Measurements from ENCODE around the gene SHCBP1. TPM values are rescaled to one million over a fixed set of nuclear protein-coding genes. Genes with fewer than 3 reads are reported as not detected.
"Not testable (repeated sequence)": the region's sequence is repeated elsewhere in the genome, so short reads cannot be mapped to it uniquely, and the experiment has no call there.

Gene SHCBP1, protein sequence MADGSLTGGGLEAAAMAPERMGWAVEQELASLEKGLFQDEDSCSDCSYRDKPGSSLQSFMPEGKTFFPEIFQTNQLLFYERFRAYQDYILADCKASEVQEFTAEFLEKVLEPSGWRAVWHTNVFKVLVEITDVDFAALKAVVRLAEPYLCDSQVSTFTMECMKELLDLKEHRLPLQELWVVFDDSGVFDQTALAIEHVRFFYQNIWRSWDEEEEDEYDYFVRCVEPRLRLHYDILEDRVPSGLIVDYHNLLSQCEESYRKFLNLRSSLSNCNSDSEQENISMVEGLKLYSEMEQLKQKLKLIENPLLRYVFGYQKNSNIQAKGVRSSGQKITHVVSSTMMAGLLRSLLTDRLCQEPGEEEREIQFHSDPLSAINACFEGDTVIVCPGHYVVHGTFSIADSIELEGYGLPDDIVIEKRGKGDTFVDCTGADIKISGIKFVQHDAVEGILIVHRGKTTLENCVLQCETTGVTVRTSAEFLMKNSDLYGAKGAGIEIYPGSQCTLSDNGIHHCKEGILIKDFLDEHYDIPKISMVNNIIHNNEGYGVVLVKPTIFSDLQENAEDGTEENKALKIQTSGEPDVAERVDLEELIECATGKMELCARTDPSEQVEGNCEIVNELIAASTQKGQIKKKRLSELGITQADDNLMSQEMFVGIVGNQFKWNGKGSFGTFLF
- polyA plus RNA-seq (2013, experiment 1 of 2; ENCODE audit: insufficient read length) = 17.3 TPM
- 17.5 TPM for polyA plus RNA-seq (2013, experiment 2 of 2; ENCODE audit: insufficient read length)

- peak; percentile 82 for DNase-seq
These were observed at the start of gene SHCBP1 for GRCh38 chr16:46621006-46621933. TSS of gene SHCBP1 (minus strand) at chr16:46621379. CDS start at chr16:46621359, 20 bp downstream.

DNA sequence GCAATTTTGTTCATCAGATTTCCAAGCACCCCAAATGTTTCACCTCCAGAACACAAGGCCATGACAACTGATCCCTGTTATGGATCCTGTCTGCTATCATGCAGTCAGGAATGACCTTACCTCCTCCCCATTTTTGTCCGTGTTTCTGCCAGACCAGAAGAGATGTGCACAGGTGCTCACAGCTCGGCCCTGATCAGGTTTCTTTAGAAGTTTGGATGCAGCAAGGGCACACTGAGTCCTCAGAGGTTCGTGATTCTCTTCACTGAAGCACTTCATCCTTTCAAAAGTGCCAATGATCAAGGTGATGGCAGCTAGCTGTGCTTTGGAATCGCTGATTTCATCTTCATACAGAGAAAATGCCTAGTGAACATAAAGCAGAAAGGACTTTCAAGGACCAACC lies 40.9 kb upstream of the SHCBP1 start:
- DNase-seq = no peak

DNA sequence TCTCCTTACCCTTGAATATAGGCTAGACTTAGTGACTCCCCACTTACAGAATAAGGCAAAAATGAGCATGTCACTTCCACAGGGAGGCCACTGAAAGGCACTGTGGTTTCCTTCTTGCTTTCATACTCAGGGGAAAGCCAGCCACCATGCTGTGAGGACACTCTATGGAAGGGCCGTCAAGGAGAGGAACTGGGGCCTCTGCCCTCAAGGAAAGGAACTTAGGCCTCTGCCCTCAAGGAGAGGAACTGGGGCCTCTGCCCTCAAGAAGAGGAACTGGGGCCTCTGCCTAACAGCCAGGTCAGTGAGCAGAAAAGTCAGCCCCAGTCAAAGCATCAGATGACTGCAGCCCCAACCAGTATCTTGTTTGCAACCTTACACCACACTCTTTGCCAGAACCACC lies 37.7 kb upstream of the SHCBP1 start:
- DNase-seq = no peak

- no peak for DNase-seq
These were observed 30.1 kb upstream of the SHCBP1 start for GRCh38 chr16:46651305-46651704.

- DNase-seq = peak; percentile 55
These were observed 29.1 kb upstream of the SHCBP1 start for GRCh38 chr16:46650254-46650623.

DNA sequence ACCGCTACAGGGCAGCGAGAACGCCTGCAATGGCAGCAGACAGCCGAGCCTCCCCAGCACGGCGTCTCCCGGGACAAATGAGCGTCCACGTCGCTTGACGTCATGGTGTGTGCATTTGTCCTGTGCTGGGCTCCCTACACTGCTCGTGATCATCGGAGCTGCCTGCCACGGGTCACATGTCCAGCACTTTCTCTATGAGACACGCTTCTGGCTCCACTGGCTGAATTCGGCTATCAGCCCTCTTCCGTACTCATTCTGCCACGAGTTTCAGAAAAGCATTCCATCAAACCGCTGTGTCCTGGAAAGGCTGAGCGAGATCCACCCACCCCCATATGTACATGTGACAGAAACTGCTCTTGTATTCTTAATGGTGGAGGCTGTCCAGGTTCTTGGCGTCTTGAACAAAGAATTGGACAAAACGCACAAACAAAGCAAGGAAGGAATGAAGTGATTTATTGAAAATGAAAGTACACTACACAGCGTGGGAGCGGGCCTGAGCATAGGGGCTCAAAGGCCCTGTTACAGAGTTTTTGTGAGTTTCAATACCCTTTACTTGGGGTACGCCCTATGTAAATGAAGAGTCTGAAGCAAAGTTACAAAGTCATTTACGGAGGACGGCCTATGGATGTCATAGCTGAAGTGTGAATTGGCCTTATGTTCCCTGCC lies 28.5 kb upstream of the SHCBP1 start:
- DNase-seq = no peak

- DNase-seq = no peak
These were observed 27.5 kb upstream of the SHCBP1 start for GRCh38 chr16:46648656-46649055.

- peak; percentile 46 for DNase-seq
These were observed 18.1 kb upstream of the SHCBP1 start for GRCh38 chr16:46638947-46639925.

GRCh38 chr16:46632778-46633733 lies 11.9 kb upstream of the SHCBP1 start:
- DNase-seq = no peak

- DNase-seq = peak; percentile 62
These were observed 8.4 kb upstream of the SHCBP1 start for GRCh38 chr16:46629331-46630219.

GRCh38 chr16:46627746-46628145 lies 6.6 kb upstream of the SHCBP1 start:
- no peak for DNase-seq

GRCh38 chr16:46626681-46627080 lies 5.5 kb upstream of the SHCBP1 start:
- DNase-seq = not testable (repeated sequence)

DNA sequence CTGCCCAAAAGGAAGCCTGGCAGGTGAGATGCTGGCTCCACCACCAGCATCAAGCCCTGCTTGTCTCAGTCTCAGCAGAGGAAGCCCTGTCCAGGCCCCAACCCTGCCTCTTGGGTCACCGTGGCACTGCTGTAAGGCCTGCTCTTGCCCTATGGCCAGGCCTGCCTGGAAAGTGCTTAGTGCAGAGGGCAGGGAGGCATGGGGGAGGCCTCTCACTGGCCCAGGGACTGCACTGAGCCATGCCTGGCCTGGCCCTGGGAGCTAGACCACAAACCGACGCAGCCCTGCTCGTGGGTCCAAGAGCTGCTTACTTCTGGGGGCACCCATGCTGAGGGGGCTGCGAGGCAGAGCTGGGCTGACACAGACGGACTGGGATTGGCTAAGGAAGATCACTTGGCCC lies 3.7 kb upstream of the SHCBP1 start:
- DNase-seq = not testable (repeated sequence)

DNA sequence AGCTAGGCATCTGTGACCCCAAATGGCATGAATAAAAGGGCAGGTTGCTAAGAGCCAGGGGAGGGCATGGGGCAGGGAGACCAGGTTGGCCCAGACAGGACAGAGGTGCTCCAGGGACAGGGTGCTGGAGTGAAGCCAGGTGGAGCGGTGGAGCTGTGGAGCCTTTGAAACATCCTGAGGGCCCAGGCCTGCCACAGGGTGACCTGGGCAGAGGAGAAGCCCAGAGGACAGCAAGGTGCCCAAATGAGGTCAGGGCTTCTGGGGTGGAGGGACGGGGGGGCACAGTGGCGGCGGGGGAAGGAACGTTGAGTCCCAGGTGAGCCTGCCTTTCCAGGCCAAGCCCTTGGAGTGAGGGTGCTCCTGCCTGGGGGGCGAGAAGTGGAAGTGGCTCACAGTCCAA lies 2.5 kb upstream of the SHCBP1 start:
- DNase-seq = not testable (repeated sequence)

DNA sequence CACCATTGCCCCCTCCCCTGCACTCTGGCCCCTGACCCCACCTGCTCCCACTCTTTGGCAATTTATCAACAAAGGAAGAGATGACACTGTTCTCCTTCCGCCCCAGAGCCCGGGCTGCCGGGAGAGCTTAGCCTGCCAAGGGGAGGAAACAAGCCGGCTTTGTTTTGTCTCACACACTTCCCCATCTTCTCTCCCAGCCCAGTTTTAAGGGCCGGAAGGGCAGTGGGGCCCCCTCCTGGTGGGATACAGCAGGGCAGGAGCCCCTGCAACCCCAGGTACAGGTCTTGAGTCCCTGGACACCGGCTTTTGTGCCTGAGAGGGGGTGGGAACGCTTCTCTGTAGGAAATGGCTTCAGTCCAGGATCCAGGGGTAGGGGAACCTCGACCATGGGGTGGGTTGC lies 2.1 kb upstream of the SHCBP1 start:
- not testable (repeated sequence) for DNase-seq

DNA sequence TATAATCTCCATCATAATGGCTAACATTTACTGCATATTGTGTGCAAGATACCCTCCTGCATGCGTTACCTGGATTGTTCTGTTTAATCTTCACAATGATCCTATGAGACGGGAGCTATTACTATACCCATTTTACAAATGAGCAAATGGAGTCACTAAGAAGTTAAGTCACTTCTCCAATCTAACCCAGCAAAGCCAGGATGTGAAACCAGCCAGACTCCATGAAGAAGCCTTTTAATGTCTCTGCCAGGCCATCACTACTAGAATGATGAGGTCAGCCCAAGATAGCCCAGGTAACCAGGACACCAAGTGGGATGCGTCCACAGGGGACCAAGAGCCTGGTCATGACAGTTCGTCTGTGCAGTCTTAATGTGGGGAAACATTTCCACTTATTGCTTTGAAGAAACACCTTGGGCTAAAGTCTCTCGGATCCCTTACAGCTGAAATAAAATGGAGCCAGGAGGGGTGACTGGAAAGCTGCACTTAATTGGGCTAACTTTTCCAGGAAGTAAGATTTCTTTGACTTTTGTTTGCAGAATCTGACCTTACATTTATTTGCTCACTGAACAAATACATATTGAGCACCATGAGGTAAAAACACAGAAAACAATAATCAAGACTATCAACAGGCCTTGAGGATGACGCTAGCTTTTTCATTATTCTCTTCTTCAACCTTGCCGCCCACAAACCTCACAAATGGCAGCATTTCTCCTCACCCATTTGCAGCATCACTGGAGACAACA lies 926 bp upstream of the SHCBP1 start:
- no peak for DNase-seq

DNA sequence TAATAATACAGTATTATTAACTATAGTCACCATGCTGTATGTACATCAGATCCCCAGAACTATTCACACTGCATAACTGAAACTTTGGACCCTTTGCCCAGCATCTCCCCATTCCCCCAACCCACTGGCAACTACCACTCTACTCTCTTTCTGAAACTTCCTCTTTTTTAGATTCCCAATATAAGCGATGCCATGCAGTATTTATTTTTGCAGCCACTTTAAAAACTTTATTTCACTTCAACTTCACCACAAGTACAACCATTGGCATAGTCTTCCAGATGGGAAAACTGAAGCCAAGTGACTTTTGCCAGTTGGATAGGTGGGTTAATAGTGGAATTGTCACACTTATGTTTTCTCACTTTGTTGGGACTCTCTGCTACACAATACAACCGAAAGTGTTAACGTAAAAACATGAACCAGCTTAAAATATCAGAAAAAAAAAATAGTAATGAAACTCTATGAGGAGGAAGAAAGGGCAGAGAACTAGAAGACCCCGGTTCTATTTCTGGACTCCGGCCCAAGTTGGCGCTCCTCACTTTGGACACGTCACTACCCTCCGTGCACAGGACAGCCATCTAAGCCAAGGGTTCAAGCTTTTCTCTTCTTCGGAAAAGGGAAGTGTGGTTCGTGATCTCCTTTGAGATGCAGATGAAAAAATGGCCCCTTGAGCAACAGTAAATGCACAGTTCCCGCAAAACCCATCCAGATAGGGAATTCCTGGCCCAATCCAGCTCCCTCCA lies 743 bp downstream of the SHCBP1 start:
- DNase-seq = no peak
